ENCODE measurements around the gene DNAJC6. TPM values are rescaled to one million over a fixed set of nuclear protein-coding genes. Genes with fewer than 3 reads are reported as not detected.
"Not testable (repeated sequence)": the region's sequence is repeated elsewhere in the genome, so short reads cannot be mapped to it uniquely, and the experiment has no call there.

DNAJC6 gene
- total RNA-seq, 1 donor from 2014 or later, result 4.1 TPM

DNA sequence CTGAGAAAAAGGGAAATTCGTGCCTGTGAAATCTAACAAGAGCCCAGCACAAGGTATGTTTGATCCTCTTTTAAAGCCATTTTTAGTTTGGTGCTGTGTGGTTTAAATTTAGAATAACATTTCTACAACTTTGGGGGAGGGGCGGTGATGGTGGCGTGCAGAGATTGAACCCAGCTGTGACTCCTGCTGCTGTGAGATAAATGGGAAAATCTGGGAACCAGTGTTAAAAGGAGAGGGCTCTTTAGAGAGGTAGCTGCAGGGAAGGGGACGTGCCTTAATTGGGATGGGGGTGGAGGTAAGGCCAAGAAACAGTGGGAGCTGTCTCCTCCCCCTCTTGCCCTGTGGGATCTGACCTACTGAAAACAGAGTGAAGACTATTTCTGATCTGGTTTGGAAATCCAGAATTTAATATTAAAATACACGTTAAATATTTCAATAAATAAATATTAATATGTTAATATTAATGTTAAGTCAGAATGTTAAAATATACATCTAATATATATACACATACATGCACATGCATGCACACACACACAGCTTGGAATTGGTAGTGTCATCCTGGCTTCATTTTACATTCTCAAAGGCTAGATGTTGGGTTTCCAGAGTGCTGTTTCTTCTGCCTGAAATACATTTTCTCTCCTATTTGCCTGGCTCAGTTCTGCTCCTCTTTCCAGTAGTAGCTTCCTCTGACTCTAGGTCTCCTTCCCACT lies 30.1 kb upstream of the DNAJC6 start:
- Mint-ChIP-seq H3K4me3 (peak overlapping the region; percentile 65), H3K27ac (no peak overlapping the region), H3K4me1 (ENCODE audit: unreplicated experiment) (peaks cover 35% of the 10 kb centered on the region), H3K9me3 (no peaks in the 10 kb centered on the region), H3K27me3 (no peaks in the 10 kb centered on the region), H3K36me3 (no peaks in the 10 kb centered on the region)
- DNase-seq (ENCODE audit: extremely low spot score, unreplicated experiment), result no peak
- TF ChIP-seq, protein P1, sequence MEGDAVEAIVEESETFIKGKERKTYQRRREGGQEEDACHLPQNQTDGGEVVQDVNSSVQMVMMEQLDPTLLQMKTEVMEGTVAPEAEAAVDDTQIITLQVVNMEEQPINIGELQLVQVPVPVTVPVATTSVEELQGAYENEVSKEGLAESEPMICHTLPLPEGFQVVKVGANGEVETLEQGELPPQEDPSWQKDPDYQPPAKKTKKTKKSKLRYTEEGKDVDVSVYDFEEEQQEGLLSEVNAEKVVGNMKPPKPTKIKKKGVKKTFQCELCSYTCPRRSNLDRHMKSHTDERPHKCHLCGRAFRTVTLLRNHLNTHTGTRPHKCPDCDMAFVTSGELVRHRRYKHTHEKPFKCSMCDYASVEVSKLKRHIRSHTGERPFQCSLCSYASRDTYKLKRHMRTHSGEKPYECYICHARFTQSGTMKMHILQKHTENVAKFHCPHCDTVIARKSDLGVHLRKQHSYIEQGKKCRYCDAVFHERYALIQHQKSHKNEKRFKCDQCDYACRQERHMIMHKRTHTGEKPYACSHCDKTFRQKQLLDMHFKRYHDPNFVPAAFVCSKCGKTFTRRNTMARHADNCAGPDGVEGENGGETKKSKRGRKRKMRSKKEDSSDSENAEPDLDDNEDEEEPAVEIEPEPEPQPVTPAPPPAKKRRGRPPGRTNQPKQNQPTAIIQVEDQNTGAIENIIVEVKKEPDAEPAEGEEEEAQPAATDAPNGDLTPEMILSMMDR (conservative IDR thresholded peaks at IDR 0.05), result no peak

DNA sequence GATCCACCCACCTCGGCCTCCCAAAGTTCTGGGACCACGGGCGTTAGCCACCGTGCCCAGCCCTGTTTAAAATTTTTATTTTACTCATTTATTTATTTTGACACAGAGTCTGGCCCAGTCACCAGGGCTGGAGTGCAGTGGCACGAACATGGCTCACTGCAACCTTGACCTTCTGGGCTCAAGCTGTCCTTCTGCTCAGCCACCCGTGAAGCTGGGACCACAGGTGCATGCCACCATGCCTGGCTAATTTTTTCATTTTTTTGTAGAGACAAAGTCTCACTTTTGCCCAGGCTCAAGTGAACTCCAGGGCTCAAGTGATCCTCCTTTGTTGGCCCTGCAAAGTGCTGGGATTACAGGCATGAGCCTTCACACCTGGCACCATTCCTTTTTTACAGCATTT lies 27.5 kb upstream of the DNAJC6 start:
- H3K27me3 Mint-ChIP-seq, result no peaks in the 10 kb centered on the region
- H3K36me3 Mint-ChIP-seq, result no peaks in the 10 kb centered on the region
- no peak overlapping the region for H3K27ac Mint-ChIP-seq
- H3K4me1 Mint-ChIP-seq (ENCODE audit: unreplicated experiment), result peaks cover 26% of the 10 kb centered on the region
- no peaks in the 10 kb centered on the region for H3K9me3 Mint-ChIP-seq
- TF ChIP-seq, protein P1 (conservative IDR thresholded peaks at IDR 0.05), result no peak
- no peak for DNase-seq (ENCODE audit: extremely low spot score, unreplicated experiment)
- no peak overlapping the region for H3K4me3 Mint-ChIP-seq

DNA sequence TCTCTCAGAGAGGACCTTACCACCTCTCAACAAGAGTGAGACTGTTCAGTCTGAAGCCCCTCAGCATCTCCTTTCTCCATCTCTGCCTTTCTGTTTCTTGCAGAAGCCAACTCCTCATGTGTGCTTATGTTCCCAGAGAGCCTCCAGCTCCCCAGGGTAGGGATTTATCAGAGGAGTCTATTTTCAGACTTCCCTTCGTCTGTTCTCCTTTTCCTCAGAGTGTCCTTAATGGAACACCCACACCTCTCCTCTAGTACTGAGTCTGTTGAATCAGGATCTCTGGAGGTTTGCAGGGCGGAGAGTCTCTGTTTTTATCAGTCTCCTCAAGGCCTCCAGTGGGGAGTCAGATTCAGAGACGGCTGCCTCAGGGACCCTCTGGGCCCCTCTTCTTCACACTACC lies 25.1 kb upstream of the DNAJC6 start:
- H3K9me3 Mint-ChIP-seq, result no peaks in the 10 kb centered on the region
- no peak for DNase-seq (ENCODE audit: extremely low spot score, unreplicated experiment)
- no peak overlapping the region for H3K4me3 Mint-ChIP-seq
- TF ChIP-seq, protein P1 (conservative IDR thresholded peaks at IDR 0.05), result no peak
- no peaks in the 10 kb centered on the region for H3K36me3 Mint-ChIP-seq
- H3K4me1 Mint-ChIP-seq (ENCODE audit: unreplicated experiment), result peaks cover 8% of the 10 kb centered on the region
- H3K27ac Mint-ChIP-seq, result no peak overlapping the region
- no peaks in the 10 kb centered on the region for H3K27me3 Mint-ChIP-seq

DNA sequence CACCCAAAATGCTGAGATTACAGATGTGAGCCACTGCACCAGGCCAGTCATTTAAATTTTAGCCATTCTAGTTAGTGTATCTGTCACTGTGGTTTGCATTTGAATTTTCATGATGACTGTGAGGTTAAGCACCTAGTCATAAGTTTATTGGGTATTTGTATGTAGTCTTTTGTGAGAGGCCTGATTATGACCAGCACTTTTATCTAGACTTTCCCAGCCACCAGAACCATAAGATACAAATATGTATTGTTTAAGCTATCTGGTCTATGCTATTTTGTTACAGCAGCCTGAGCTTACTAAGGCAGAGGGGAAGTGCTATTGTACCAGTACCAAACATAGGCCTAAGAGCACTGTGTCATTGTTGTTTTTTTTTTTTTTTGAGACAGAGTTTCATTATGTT lies 19.9 kb upstream of the DNAJC6 start:
- Mint-ChIP-seq H3K4me3 (no peak overlapping the region), H3K27ac (no peak overlapping the region), H3K9me3 (no peaks in the 10 kb centered on the region), H3K36me3 (no peaks in the 10 kb centered on the region), H3K27me3 (no peaks in the 10 kb centered on the region), H3K4me1 (ENCODE audit: unreplicated experiment) (no peaks in the 10 kb centered on the region)
- TF ChIP-seq, protein P1 (conservative IDR thresholded peaks at IDR 0.05), result no peak
- no peak for DNase-seq (ENCODE audit: extremely low spot score, unreplicated experiment)

DNA sequence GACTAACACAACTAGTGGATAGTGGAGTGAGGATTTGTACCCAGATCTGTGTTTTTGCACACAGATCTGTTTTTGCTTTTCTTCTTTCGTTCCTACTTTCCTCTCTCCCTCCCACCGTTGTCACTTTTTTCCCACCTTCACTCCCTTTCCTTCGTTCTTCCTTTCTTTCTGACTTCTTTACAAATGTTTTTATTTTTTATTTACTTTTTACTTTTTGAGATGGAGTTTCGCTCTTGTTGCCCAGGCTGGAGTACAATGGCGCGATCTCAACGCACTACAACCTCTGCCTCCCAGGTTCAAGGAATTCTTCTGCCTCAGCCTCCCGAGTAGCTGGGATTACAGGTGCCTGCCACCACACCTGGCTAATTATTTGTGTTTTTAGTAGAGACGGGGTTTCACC lies 17.5 kb upstream of the DNAJC6 start:
- H3K4me1 Mint-ChIP-seq (ENCODE audit: unreplicated experiment); H3K27ac Mint-ChIP-seq; H3K4me3 Mint-ChIP-seq; H3K27me3 Mint-ChIP-seq; DNase-seq (ENCODE audit: extremely low spot score, unreplicated experiment); H3K9me3 Mint-ChIP-seq; H3K36me3 Mint-ChIP-seq: not testable (repeated sequence)

DNA sequence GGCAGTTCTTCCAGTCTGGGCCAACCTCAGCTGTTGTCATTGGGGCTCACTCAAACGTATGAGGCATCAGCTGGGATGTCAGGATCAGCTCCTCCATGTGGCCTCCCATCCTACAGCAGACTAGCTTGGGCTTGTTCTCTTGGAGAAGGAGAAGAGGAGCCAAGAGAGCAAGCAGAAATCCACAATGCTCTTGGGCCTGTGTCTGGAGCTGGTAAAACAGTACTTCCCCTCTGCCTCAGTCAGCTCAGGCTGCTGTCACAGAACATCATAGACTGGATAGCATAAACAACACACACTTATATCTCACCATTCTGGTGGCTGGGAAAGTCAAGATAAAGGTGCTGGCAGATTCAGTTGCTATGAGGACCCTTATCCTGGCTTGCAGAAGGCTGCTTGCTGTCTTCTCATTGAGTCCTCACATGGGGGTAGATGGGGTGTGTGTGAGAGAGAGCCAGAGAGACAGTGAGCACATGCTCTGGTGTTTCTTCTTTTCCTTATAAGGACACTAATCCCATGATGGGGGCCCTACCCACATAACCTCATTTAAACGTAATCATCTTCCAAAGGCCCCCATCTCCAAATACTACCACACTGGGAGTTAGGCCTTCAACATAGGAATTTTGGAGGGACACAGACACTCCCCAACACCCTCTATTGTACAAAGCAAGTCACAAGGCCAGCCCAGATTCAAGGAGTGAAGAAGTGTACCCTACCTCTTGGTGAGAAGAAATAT lies 16.3 kb upstream of the DNAJC6 start:
- TF ChIP-seq, protein P1 (conservative IDR thresholded peaks at IDR 0.05), result no peak

More for the DNA sequence above, 16.3 kb upstream of the DNAJC6 start:
- H3K36me3 Mint-ChIP-seq, result no peaks in the 10 kb centered on the region
- peaks cover 6% of the 10 kb centered on the region for H3K9me3 Mint-ChIP-seq
- no peak overlapping the region for H3K27ac Mint-ChIP-seq
- DNase-seq (ENCODE audit: extremely low spot score, unreplicated experiment), result no peak
- no peaks in the 10 kb centered on the region for H3K27me3 Mint-ChIP-seq
- peaks cover 6% of the 10 kb centered on the region for H3K4me1 Mint-ChIP-seq (ENCODE audit: unreplicated experiment)
- no peak overlapping the region for H3K4me3 Mint-ChIP-seq
